OCI-LY3 (cell line): ENCODE results near the gene ANXA3.

Experiments used
- H2AFZ ChIP-seq: fragments of 200-600, 300-600 bp; shearing (Covaris generic); 2 replicates; pipeline ENCODE4 v1.6.0; 2014; ENCODE audit warnings: antibody characterized with exemption, low read depth, low read length
- H3K27ac ChIP-seq: fragments of 200-600, 300-600 bp; sonication (generic); 2 replicates; pipeline ENCODE4 v1.5.1; 2014; ENCODE audit warnings: mild to moderate bottlenecking, low read length, moderate library complexity, mixed read lengths
- H3K27me3 ChIP-seq: fragments of 200-600, 300-600 bp; sonication (generic); 2 replicates; pipeline ENCODE4 v1.6.1; 2014; ENCODE audit warnings: low read depth, low read length, mixed read lengths
- H3K36me3 ChIP-seq: fragments of 200-600, 300-600 bp; sonication (generic); replicated peaks from 2 replicates; pipeline ENCODE3; 2014; ENCODE audit warnings: low read depth, low read length, mixed read lengths
- H3K4me1 ChIP-seq: fragments of 300-600, 200-600 bp; sonication (generic); 2 replicates; pipeline ENCODE4 v1.6.1; 2014; ENCODE audit warnings: low read length, mixed read lengths
- H3K4me2 ChIP-seq: fragments of 200-600, 300-600 bp; sonication (generic); 2 replicates; pipeline ENCODE4 v1.6.1; 2014; ENCODE audit warnings: low read length, mixed read lengths
- H3K4me3 ChIP-seq: fragments of 300-600, 200-600 bp; sonication (generic); 2 replicates; pipeline ENCODE4 v1.5.1; 2014; ENCODE audit warnings: antibody characterized with exemption, mild to moderate bottlenecking, low read length, moderate library complexity
- H3K79me2 ChIP-seq: fragments of 300-600, 200-600 bp; shearing (Covaris generic); 2 replicates; pipeline ENCODE4 v1.6.1; 2014; ENCODE audit warnings: mild to moderate bottlenecking, low read length, mixed read lengths
- H3K9ac ChIP-seq: fragments of 300-600, 200-600 bp; shearing (Covaris generic); 2 replicates; pipeline ENCODE4 v1.6.0; 2014; ENCODE audit warnings: mild to moderate bottlenecking, low read length, moderate library complexity
- H3K9me3 ChIP-seq: fragments of 200-600, 300-600 bp; shearing (Covaris generic); 2 replicates; pipeline ENCODE4 v1.6.1; 2014; ENCODE audit warnings: low read length, mixed read lengths; ENCODE audit not compliant: insufficient read depth
- H4K20me1 ChIP-seq: fragments of 200-600, 300-600 bp; sonication (generic); 2 replicates; pipeline ENCODE4 v1.6.1; 2016; ENCODE audit warnings: low read length, mixed read lengths; ENCODE audit not compliant: insufficient read depth
- EZH2phosphoT487 ChIP-seq: fragments of 200-600 bp; shearing (Covaris generic); IDR thresholded peaks from 2 replicates; pipeline ENCODE4 v1.6.1; 2018; ENCODE audit warnings: antibody characterized with exemption, mixed run types, low read depth
- TF ChIP-seq, protein P1 (sequence below): fragments of 200-600, 300-600 bp; sonication (generic); IDR thresholded peaks from 2 replicates; pipeline ENCODE4 v1.5.1; 2014; ENCODE audit warnings: antibody characterized with exemption, low read length, low read depth

The ANXA3 gene

GRCh38 chr4:78552389-78553042 is 946 bp downstream of the ANXA3 start:
- Histone ChIP-seq H3K9me3 (no peaks in the 10 kb centered on the region), H3K27ac (no peak overlapping the region), H3K4me1 (no peaks in the 10 kb centered on the region), H3K9ac (no peak overlapping the region), H4K20me1 (no peaks in the 10 kb centered on the region), H3K4me3 (no peak overlapping the region), H3K36me3 (no peaks in the 10 kb centered on the region), H3K79me2 (no peaks in the 10 kb centered on the region), H3K4me2 (no peak overlapping the region), H2AFZ (no peak overlapping the region), H3K27me3 (no peaks in the 10 kb centered on the region)
- TF ChIP-seq EZH2phosphoT487, result no peak
- TF ChIP-seq, protein P1, sequence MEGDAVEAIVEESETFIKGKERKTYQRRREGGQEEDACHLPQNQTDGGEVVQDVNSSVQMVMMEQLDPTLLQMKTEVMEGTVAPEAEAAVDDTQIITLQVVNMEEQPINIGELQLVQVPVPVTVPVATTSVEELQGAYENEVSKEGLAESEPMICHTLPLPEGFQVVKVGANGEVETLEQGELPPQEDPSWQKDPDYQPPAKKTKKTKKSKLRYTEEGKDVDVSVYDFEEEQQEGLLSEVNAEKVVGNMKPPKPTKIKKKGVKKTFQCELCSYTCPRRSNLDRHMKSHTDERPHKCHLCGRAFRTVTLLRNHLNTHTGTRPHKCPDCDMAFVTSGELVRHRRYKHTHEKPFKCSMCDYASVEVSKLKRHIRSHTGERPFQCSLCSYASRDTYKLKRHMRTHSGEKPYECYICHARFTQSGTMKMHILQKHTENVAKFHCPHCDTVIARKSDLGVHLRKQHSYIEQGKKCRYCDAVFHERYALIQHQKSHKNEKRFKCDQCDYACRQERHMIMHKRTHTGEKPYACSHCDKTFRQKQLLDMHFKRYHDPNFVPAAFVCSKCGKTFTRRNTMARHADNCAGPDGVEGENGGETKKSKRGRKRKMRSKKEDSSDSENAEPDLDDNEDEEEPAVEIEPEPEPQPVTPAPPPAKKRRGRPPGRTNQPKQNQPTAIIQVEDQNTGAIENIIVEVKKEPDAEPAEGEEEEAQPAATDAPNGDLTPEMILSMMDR, result no peak

- H3K79me2 ChIP-seq, result no peaks in the 10 kb centered on the region
- no peaks in the 10 kb centered on the region for H3K4me1 ChIP-seq
- H3K9ac ChIP-seq, result no peak overlapping the region
- no peak overlapping the region for H3K4me2 ChIP-seq
- no peaks in the 10 kb centered on the region for H4K20me1 ChIP-seq
- H3K9me3 ChIP-seq, result no peaks in the 10 kb centered on the region
- no peaks in the 10 kb centered on the region for H3K27me3 ChIP-seq
- no peaks in the 10 kb centered on the region for H3K36me3 ChIP-seq
- no peak overlapping the region for H3K4me3 ChIP-seq
- no peak overlapping the region for H3K27ac ChIP-seq
- no peak overlapping the region for H2AFZ ChIP-seq
- TF ChIP-seq, protein P1, result no peak
- no peak for TF ChIP-seq EZH2phosphoT487
Observed at GRCh38 chr4:78553043-78553396, 1.4 kb downstream of the ANXA3 start.

DNA sequence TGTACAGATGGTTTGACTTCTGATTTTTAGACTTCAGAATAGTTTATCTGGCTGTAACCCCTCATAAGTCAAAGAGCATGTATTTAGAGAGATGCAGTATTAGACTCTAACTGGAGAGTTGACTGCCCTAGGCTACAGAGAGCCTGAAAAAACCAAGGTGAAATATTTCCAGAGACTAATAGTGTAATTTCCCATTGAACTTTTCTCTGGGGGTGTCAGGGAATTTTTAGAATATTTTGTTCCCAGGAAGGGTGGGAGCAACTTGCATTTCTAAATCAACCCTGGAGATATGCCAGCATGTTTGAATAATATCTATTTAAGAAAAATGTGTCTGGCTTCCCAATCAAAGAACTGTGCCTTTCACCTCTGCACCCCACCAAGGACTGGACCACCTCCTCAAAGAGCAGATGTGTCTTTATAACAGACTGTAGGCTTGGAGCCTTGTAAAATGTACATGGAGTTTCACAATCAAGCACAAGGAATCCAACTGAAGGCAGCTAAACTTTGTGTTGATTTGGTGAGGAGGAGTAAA is 2.0 kb downstream of the ANXA3 start:
- Histone ChIP-seq H2AFZ (no peak overlapping the region), H3K79me2 (no peaks in the 10 kb centered on the region), H3K27ac (no peak overlapping the region), H3K9ac (no peak overlapping the region), H3K4me1 (no peaks in the 10 kb centered on the region), H3K36me3 (no peaks in the 10 kb centered on the region), H3K4me2 (no peak overlapping the region), H3K27me3 (no peaks in the 10 kb centered on the region), H3K9me3 (no peaks in the 10 kb centered on the region), H4K20me1 (no peaks in the 10 kb centered on the region), H3K4me3 (no peak overlapping the region)
- no peak for TF ChIP-seq EZH2phosphoT487
- TF ChIP-seq, protein P1, result no peak

DNA sequence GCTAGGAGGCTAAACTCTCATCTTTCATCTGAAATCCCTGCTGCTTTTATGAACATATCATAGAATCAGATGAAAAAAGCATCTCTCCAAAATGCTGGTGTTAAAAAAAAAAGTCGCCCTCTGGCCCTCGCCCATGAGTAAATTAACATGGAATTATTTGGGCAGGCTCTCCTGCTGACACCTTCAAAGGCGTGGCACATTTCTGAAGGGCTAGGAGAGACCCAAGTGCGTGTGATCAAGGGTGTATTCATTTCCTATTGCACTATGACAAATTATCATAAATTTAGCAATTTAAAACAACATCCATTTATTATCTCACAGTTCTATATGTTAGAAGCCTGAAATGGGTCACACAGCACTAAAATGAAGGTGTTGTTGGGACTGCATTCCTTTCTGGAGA is 5.1 kb downstream of the ANXA3 start:
- Histone ChIP-seq H3K9ac (no peak overlapping the region), H3K36me3 (no peaks in the 10 kb centered on the region), H3K27ac (no peak overlapping the region), H3K9me3 (no peaks in the 10 kb centered on the region), H2AFZ (no peak overlapping the region), H3K4me2 (no peak overlapping the region), H3K4me3 (no peak overlapping the region), H4K20me1 (no peaks in the 10 kb centered on the region), H3K4me1 (no peaks in the 10 kb centered on the region), H3K79me2 (no peaks in the 10 kb centered on the region), H3K27me3 (peaks cover 10% of the 10 kb centered on the region; the same call in 1 of the 2 replicates)
- TF ChIP-seq, protein P1, result no peak
- no peak for TF ChIP-seq EZH2phosphoT487
